Measurements from ENCODE around the gene KIAA1958. TPM values are rescaled to one million over a fixed set of nuclear protein-coding genes. Genes with fewer than 3 reads are reported as not detected.
"Not testable (repeated sequence)": the region's sequence is repeated elsewhere in the genome, so short reads cannot be mapped to it uniquely, and the experiment has no call there.

KIAA1958 gene
- total RNA-seq, 1 donor from 2014 or later = 0.79 TPM

- no peak for DNase-seq (ENCODE audit: low read depth, low spot score)
Observed at GRCh38 chr9:112654282-112654681, 167.7 kb downstream of the KIAA1958 start.

GRCh38 chr9:112655668-112656067 lies 169.0 kb downstream of the KIAA1958 start:
- no peak for DNase-seq (ENCODE audit: low read depth, low spot score)

- DNase-seq (ENCODE audit: low read depth, low spot score) = no peak
Observed at GRCh38 chr9:112659906-112660305, 173.3 kb downstream of the KIAA1958 start.

GRCh38 chr9:112663681-112664080 lies 177.1 kb downstream of the KIAA1958 start:
- DNase-seq (ENCODE audit: low read depth, low spot score) = no peak

- no peak for DNase-seq (ENCODE audit: low read depth, low spot score)
Observed at GRCh38 chr9:112664531-112664930, 177.9 kb downstream of the KIAA1958 start.

- no peak for DNase-seq (ENCODE audit: low read depth, low spot score)
Observed at GRCh38 chr9:112665347-112665746, 178.7 kb downstream of the KIAA1958 start.

GRCh38 chr9:112669326-112669725 lies 182.7 kb downstream of the KIAA1958 start:
- no peak for DNase-seq (ENCODE audit: low read depth, low spot score)

GRCh38 chr9:112670991-112671625 lies 184.5 kb downstream of the KIAA1958 start:
- DNase-seq (ENCODE audit: low read depth, low spot score) = no peak

GRCh38 chr9:112673221-112673620 lies 186.6 kb downstream of the KIAA1958 start:
- DNase-seq (ENCODE audit: low read depth, low spot score) = not testable (repeated sequence)

- DNase-seq (ENCODE audit: low read depth, low spot score) = no peak
Observed at GRCh38 chr9:112677040-112677439, 190.4 kb downstream of the KIAA1958 start.

- DNase-seq (ENCODE audit: low read depth, low spot score) = no peak
Observed at GRCh38 chr9:112680731-112681402, 194.2 kb downstream of the KIAA1958 start.

GRCh38 chr9:112689161-112689740 lies 202.6 kb downstream of the KIAA1958 start:
- DNase-seq (ENCODE audit: low read depth, low spot score) = no peak

GRCh38 chr9:112694706-112695555 lies 208.3 kb downstream of the KIAA1958 start:
- no peak for DNase-seq (ENCODE audit: low read depth, low spot score)

GRCh38 chr9:112696461-112696860 lies 209.8 kb downstream of the KIAA1958 start:
- no peak for DNase-seq (ENCODE audit: low read depth, low spot score)

GRCh38 chr9:112699230-112699629 lies 212.6 kb downstream of the KIAA1958 start:
- DNase-seq (ENCODE audit: low read depth, low spot score) = no peak

GRCh38 chr9:112700085-112700484 lies 213.5 kb downstream of the KIAA1958 start:
- no peak for DNase-seq (ENCODE audit: low read depth, low spot score)

- DNase-seq (ENCODE audit: low read depth, low spot score) = no peak
Observed at GRCh38 chr9:112703304-112703703, 216.7 kb downstream of the KIAA1958 start.

GRCh38 chr9:112705768-112706427 lies 219.3 kb downstream of the KIAA1958 start:
- no peak for DNase-seq (ENCODE audit: low read depth, low spot score)

GRCh38 chr9:112711050-112711689 lies 224.5 kb downstream of the KIAA1958 start:
- peak; percentile 4 for DNase-seq (ENCODE audit: low read depth, low spot score)

- DNase-seq (ENCODE audit: low read depth, low spot score) = no peak
Observed at GRCh38 chr9:112712678-112713077, 226.1 kb downstream of the KIAA1958 start.

Data from pulmonary artery endothelial cell (primary cell).